Measurements from ENCODE around the gene UGT2B17. TPM values are rescaled to one million over a fixed set of nuclear protein-coding genes. Genes with fewer than 3 reads are reported as not detected.

The UGT2B17 gene
- polyA plus RNA-seq, 1 of the 3 experiments (the other 2 are of a cell fraction) = not detected

DNA sequence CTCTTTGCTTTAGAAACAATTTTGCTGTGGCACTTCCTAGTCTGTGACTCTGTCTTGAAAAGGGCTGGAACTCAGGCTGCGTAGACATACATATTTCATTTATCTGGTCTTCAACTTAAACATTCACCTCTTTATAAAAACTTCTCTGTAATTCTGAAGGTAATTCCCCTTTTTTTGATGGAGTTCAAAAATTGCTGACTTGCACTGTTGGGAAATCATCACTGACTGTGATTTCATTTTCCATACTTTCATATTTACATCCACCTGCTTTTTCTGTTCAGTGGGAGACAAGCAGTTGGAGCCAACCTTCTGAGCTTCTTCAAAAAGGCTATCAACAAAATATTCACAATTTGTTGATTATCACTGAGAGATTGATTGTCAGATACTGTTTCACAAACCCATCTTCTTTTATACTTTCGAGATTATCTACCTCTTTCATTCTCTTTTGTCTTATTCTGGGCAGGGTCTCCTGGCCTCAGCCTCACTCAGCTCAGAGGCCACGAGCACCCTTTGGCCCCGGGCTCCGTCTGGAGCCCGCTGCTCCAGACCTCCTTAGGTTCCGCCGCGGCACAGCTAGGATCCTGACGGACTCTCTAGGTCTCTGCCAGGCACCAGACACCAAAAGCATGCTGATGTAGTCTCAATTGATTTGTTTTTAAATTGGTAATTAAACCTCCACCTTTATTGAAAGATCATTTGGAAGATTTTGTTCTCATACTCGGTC is 39.7 kb upstream of the UGT2B17 start:
- CTCF ChIA-PET = no interaction called here
- 19% methylated on average over 11 of the region's 11 CpGs for WGBS (ENCODE audit: low lambda C conversion rate)

DNA sequence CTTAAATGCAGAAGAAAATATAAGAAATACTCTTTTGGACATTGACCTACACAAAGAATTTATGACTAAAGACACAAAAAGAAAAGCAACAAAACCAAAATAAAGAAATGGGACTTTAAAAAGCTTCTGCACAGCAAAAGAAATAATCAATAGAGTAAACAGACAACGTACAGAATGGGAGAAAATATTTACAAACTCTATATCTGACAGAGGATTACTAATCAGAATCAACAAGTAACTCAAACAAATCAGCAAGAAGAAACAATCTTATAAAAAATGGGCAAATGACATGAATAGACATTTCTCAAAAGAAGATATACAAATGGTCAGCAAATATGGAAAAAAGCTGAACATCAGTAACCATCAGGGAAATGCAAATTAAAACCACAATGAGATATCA is 37.6 kb upstream of the UGT2B17 start:
- H2AFZ ChIP-seq (ENCODE audit: low read depth) = no peak overlapping the region
- H3K4me3 ChIP-seq (ENCODE audit: low read depth in 2 of 2, low read length in 1 of 2) = no peak overlapping the region
- no peak for TF ChIP-seq TAF1 (IDR thresholded peaks at IDR 0.05; ENCODE audit: borderline replicate concordance, low read depth, low read length)
- TF ChIP-seq, protein P1, sequence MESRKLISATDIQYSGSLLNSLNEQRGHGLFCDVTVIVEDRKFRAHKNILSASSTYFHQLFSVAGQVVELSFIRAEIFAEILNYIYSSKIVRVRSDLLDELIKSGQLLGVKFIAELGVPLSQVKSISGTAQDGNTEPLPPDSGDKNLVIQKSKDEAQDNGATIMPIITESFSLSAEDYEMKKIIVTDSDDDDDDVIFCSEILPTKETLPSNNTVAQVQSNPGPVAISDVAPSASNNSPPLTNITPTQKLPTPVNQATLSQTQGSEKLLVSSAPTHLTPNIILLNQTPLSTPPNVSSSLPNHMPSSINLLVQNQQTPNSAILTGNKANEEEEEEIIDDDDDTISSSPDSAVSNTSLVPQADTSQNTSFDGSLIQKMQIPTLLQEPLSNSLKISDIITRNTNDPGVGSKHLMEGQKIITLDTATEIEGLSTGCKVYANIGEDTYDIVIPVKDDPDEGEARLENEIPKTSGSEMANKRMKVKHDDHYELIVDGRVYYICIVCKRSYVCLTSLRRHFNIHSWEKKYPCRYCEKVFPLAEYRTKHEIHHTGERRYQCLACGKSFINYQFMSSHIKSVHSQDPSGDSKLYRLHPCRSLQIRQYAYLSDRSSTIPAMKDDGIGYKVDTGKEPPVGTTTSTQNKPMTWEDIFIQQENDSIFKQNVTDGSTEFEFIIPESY (IDR thresholded peaks at IDR 0.05; ENCODE audit: borderline replicate concordance, low read depth) = no peak
- TF ChIP-seq POLR2AphosphoS5 (IDR thresholded peaks at IDR 0.05; ENCODE audit: low read depth, low read length) = no peak
- no peak for DNase-seq
- no peak overlapping the region for H3K4me2 ChIP-seq
- H3K27ac ChIP-seq (ENCODE audit: low read depth in 2 of 2, low read length in 1 of 2) = no peak overlapping the region
- no peaks in the 10 kb centered on the region for H3K27me3 ChIP-seq (ENCODE audit: insufficient read depth)
- no peaks in the 10 kb centered on the region for H3K4me1 ChIP-seq (ENCODE audit: control insufficient read depth in 1 of 2, insufficient read depth in 2 of 2, low read depth in 1 of 2, low read length in 1 of 2)
- no peaks in the 10 kb centered on the region for H4K20me1 ChIP-seq (ENCODE audit: insufficient read depth)
- H3F3A ChIP-seq (replicated peaks; ENCODE audit: insufficient read depth) = no peaks in the 10 kb centered on the region
- POLR2A ChIA-PET = no interaction called here
- no peaks in the 10 kb centered on the region for H3K79me2 ChIP-seq (ENCODE audit: insufficient read depth)
- CTCF ChIA-PET = no interaction called here
- no peaks in the 10 kb centered on the region for H3K9me3 ChIP-seq
- no peaks in the 10 kb centered on the region for H3K36me3 ChIP-seq (replicated peaks in 1 of 2; ENCODE audit: control insufficient read depth in 1 of 2, insufficient read depth in 2 of 2, low read length in 1 of 2)
- WGBS (ENCODE audit: low lambda C conversion rate) = 0% methylated on average over 1 of the region's 1 CpG
- no peaks in the 10 kb centered on the region for H3K9me2 ChIP-seq
- no peak overlapping the region for H3K9ac ChIP-seq

More for the DNA sequence above, 39.7 kb upstream of the UGT2B17 start:
- Histone ChIP-seq H3K27ac (ENCODE audit: low read depth in 2 of 2, low read length in 1 of 2) (no peak overlapping the region), H3K9me3 (no peaks in the 10 kb centered on the region), H3K9me2 (no peaks in the 10 kb centered on the region), H3K27me3 (ENCODE audit: insufficient read depth) (no peaks in the 10 kb centered on the region), H4K20me1 (ENCODE audit: insufficient read depth) (no peaks in the 10 kb centered on the region), H3K79me2 (ENCODE audit: insufficient read depth) (no peaks in the 10 kb centered on the region), H3F3A (replicated peaks; ENCODE audit: insufficient read depth) (no peaks in the 10 kb centered on the region), H3K9ac (no peak overlapping the region), H3K36me3 (replicated peaks in 1 of 2; ENCODE audit: control insufficient read depth in 1 of 2, insufficient read depth in 2 of 2, low read length in 1 of 2) (no peaks in the 10 kb centered on the region), H3K4me1 (ENCODE audit: control insufficient read depth in 1 of 2, insufficient read depth in 2 of 2, low read depth in 1 of 2, low read length in 1 of 2) (no peaks in the 10 kb centered on the region), H3K4me2 (no peak overlapping the region), H3K4me3 (ENCODE audit: low read depth in 2 of 2, low read length in 1 of 2) (no peak overlapping the region), H2AFZ (ENCODE audit: low read depth) (no peak overlapping the region)
- POLR2A ChIA-PET = no interaction called here
- TF ChIP-seq TCF12 (IDR thresholded peaks at IDR 0.05) (no peak), GATA2 (CRISPR knock-in tag; IDR thresholded peaks at IDR 0.05) (no peak)
- no peak for DNase-seq

DNA sequence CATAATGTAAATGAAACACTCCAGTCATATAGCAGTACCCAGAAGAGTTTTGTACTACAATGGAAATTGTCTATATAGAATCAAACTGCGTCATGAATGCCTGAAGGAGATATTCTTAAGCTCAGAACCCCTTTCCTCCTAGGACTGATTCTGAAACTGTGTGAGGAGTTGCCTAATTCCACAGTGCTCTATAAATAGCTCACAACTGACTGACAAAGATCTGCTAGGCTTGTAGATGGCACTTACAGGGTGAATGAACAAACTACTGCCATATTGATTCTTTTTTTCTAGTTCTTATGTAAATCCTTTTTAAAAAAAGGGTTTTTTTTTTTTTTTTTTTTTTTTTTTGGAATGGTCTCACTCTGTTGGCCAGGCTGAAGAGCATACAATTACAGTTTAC is 30.1 kb upstream of the UGT2B17 start:
- Histone ChIP-seq H3K9ac (no peak overlapping the region), H3K36me3 (replicated peaks in 1 of 2; ENCODE audit: control insufficient read depth in 1 of 2, insufficient read depth in 2 of 2, low read length in 1 of 2) (no peaks in the 10 kb centered on the region), H3K9me2 (no peaks in the 10 kb centered on the region), H2AFZ (ENCODE audit: low read depth) (no peak overlapping the region), H3K4me3 (ENCODE audit: low read depth in 2 of 2, low read length in 1 of 2) (no peak overlapping the region), H4K20me1 (ENCODE audit: insufficient read depth) (no peaks in the 10 kb centered on the region), H3K9me3 (no peaks in the 10 kb centered on the region), H3F3A (replicated peaks; ENCODE audit: insufficient read depth) (no peaks in the 10 kb centered on the region), H3K27me3 (ENCODE audit: insufficient read depth) (no peaks in the 10 kb centered on the region), H3K27ac (ENCODE audit: low read depth in 2 of 2, low read length in 1 of 2) (no peak overlapping the region), H3K79me2 (ENCODE audit: insufficient read depth) (no peaks in the 10 kb centered on the region), H3K4me2 (no peak overlapping the region), H3K4me1 (ENCODE audit: control insufficient read depth in 1 of 2, insufficient read depth in 2 of 2, low read depth in 1 of 2, low read length in 1 of 2) (no peaks in the 10 kb centered on the region)
- TF ChIP-seq, protein P2, sequence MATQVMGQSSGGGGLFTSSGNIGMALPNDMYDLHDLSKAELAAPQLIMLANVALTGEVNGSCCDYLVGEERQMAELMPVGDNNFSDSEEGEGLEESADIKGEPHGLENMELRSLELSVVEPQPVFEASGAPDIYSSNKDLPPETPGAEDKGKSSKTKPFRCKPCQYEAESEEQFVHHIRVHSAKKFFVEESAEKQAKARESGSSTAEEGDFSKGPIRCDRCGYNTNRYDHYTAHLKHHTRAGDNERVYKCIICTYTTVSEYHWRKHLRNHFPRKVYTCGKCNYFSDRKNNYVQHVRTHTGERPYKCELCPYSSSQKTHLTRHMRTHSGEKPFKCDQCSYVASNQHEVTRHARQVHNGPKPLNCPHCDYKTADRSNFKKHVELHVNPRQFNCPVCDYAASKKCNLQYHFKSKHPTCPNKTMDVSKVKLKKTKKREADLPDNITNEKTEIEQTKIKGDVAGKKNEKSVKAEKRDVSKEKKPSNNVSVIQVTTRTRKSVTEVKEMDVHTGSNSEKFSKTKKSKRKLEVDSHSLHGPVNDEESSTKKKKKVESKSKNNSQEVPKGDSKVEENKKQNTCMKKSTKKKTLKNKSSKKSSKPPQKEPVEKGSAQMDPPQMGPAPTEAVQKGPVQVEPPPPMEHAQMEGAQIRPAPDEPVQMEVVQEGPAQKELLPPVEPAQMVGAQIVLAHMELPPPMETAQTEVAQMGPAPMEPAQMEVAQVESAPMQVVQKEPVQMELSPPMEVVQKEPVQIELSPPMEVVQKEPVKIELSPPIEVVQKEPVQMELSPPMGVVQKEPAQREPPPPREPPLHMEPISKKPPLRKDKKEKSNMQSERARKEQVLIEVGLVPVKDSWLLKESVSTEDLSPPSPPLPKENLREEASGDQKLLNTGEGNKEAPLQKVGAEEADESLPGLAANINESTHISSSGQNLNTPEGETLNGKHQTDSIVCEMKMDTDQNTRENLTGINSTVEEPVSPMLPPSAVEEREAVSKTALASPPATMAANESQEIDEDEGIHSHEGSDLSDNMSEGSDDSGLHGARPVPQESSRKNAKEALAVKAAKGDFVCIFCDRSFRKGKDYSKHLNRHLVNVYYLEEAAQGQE (IDR thresholded peaks at IDR 0.05; ENCODE audit: low read depth, low read length) = no peak
- TF ChIP-seq FOXM1 (IDR thresholded peaks at IDR 0.05; ENCODE audit: low read depth) (no peak), TEAD4 (IDR thresholded peaks at IDR 0.05; ENCODE audit: borderline replicate concordance, insufficient read depth) (no peak), NRF1 (IDR thresholded peaks at IDR 0.05; ENCODE audit: low read depth, low read length) (no peak), JUND (IDR thresholded peaks at IDR 0.05) (no peak), GATA2 (CRISPR knock-in tag; IDR thresholded peaks at IDR 0.05) (no peak), ELF1 (IDR thresholded peaks at IDR 0.05) (no peak), EZH2phosphoT487 (IDR thresholded peaks at IDR 0.05; ENCODE audit: borderline replicate concordance, low read depth) (no peak)
- TF ChIP-seq, protein P3, sequence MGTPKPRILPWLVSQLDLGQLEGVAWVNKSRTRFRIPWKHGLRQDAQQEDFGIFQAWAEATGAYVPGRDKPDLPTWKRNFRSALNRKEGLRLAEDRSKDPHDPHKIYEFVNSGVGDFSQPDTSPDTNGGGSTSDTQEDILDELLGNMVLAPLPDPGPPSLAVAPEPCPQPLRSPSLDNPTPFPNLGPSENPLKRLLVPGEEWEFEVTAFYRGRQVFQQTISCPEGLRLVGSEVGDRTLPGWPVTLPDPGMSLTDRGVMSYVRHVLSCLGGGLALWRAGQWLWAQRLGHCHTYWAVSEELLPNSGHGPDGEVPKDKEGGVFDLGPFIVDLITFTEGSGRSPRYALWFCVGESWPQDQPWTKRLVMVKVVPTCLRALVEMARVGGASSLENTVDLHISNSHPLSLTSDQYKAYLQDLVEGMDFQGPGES (IDR thresholded peaks at IDR 0.05; ENCODE audit: low read depth, low read length) = no peak
- TF ChIP-seq, protein P4, sequence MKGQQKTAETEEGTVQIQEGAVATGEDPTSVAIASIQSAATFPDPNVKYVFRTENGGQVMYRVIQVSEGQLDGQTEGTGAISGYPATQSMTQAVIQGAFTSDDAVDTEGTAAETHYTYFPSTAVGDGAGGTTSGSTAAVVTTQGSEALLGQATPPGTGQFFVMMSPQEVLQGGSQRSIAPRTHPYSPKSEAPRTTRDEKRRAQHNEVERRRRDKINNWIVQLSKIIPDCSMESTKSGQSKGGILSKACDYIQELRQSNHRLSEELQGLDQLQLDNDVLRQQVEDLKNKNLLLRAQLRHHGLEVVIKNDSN (IDR thresholded peaks at IDR 0.05; ENCODE audit: borderline replicate concordance, low read depth) = no peak
- DNase-seq = no peak
- 11% methylated on average over 1 of the region's 1 CpG for WGBS (ENCODE audit: low lambda C conversion rate)
- ChIA-PET POLR2A (no interaction called here), CTCF (interaction anchor here (1.5 kb wide), 1 partner anchor 16 kb away, joined by 4 read pairs; no protein-coding TSS in a partner anchor)

Measured in SK-N-SH (cell line).